ENCODE measurements around the gene BECN2. TPM values are rescaled to one million over a fixed set of nuclear protein-coding genes. Genes with fewer than 3 reads are reported as not detected.

BECN2 gene
- total RNA-seq, 1 donor from 2014 or later: not detected

GRCh38 chr1:241999026-241999425 is 41.5 kb downstream of the BECN2 start, which contains the start of gene MAP1LC3C:
TSS of gene MAP1LC3C (minus strand) at chr1:241999098. CDS start at chr1:241999008, 90 bp downstream.
- peaks cover 14% of the 10 kb centered on the region for H3K4me1 Mint-ChIP-seq (ENCODE audit: unreplicated experiment)
- peak within 1 kb of the TSS; percentile 79 for H3K27ac Mint-ChIP-seq (ENCODE audit: unreplicated experiment)
- H3K27me3 Mint-ChIP-seq (ENCODE audit: unreplicated experiment): peaks cover 6% of the 10 kb centered on the region
- H3K9me3 Mint-ChIP-seq (ENCODE audit: unreplicated experiment): no peaks in the 10 kb centered on the region
- peak; percentile 22 for DNase-seq (ENCODE audit: low spot score)
- H3K4me3 Mint-ChIP-seq (ENCODE audit: unreplicated experiment): peak within 1 kb of the TSS; percentile 82
- TF ChIP-seq, protein P1, sequence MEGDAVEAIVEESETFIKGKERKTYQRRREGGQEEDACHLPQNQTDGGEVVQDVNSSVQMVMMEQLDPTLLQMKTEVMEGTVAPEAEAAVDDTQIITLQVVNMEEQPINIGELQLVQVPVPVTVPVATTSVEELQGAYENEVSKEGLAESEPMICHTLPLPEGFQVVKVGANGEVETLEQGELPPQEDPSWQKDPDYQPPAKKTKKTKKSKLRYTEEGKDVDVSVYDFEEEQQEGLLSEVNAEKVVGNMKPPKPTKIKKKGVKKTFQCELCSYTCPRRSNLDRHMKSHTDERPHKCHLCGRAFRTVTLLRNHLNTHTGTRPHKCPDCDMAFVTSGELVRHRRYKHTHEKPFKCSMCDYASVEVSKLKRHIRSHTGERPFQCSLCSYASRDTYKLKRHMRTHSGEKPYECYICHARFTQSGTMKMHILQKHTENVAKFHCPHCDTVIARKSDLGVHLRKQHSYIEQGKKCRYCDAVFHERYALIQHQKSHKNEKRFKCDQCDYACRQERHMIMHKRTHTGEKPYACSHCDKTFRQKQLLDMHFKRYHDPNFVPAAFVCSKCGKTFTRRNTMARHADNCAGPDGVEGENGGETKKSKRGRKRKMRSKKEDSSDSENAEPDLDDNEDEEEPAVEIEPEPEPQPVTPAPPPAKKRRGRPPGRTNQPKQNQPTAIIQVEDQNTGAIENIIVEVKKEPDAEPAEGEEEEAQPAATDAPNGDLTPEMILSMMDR (IDR thresholded peaks at IDR 0.05; ENCODE audit: unreplicated experiment): no peak
- H3K36me3 Mint-ChIP-seq (ENCODE audit: low read depth, unreplicated experiment): no peaks in the 10 kb centered on the region

- H3K4me3 Mint-ChIP-seq (ENCODE audit: unreplicated experiment): no peak overlapping the region
- DNase-seq (ENCODE audit: low spot score): no peak
- H3K36me3 Mint-ChIP-seq (ENCODE audit: low read depth, unreplicated experiment): no peaks in the 10 kb centered on the region
- no peak overlapping the region for H3K27ac Mint-ChIP-seq (ENCODE audit: unreplicated experiment)
- TF ChIP-seq, protein P1 (IDR thresholded peaks at IDR 0.05; ENCODE audit: unreplicated experiment): no peak
- no peaks in the 10 kb centered on the region for H3K9me3 Mint-ChIP-seq (ENCODE audit: unreplicated experiment)
- peaks cover 14% of the 10 kb centered on the region for H3K4me1 Mint-ChIP-seq (ENCODE audit: unreplicated experiment)
- peaks cover 5% of the 10 kb centered on the region for H3K27me3 Mint-ChIP-seq (ENCODE audit: unreplicated experiment)
These were observed 42.9 kb downstream of the BECN2 start for GRCh38 chr1:242000434-242000833.

- H3K27ac Mint-ChIP-seq (ENCODE audit: unreplicated experiment): no peak overlapping the region
- no peak overlapping the region for H3K4me3 Mint-ChIP-seq (ENCODE audit: unreplicated experiment)
- TF ChIP-seq, protein P1 (IDR thresholded peaks at IDR 0.05; ENCODE audit: unreplicated experiment): no peak
- no peaks in the 10 kb centered on the region for H3K36me3 Mint-ChIP-seq (ENCODE audit: low read depth, unreplicated experiment)
- H3K9me3 Mint-ChIP-seq (ENCODE audit: unreplicated experiment): no peaks in the 10 kb centered on the region
- peaks cover 5% of the 10 kb centered on the region for H3K27me3 Mint-ChIP-seq (ENCODE audit: unreplicated experiment)
- no peak for DNase-seq (ENCODE audit: low spot score)
- peaks cover 14% of the 10 kb centered on the region for H3K4me1 Mint-ChIP-seq (ENCODE audit: unreplicated experiment)
These were observed 44.5 kb downstream of the BECN2 start for GRCh38 chr1:242002072-242002471.

DNA sequence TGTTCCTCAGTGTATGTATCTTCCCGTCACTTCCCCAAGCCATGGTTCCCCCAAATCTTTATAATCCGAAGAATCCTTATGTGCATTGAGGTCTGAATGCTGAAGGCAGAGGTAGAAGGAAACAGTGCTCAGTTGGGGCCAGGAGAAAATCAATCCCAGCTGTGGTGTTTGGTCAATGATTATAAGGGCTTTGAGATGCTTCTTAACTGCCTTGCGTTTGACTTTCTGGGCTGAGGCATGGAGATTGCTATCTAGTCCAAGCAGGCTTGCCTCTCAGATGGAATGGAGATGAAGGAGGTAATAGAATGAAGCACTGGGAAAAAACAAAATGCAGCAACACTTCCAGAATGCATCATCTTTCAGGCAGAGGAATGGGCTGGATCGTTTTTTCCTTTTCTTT is 44.9 kb downstream of the BECN2 start:
- no peak overlapping the region for H3K4me3 Mint-ChIP-seq (ENCODE audit: unreplicated experiment)
- TF ChIP-seq, protein P1 (IDR thresholded peaks at IDR 0.05; ENCODE audit: unreplicated experiment): no peak

GRCh38 chr1:242004751-242005495 is 47.4 kb downstream of the BECN2 start:
- no peaks in the 10 kb centered on the region for H3K27me3 Mint-ChIP-seq (ENCODE audit: unreplicated experiment)
- no peak overlapping the region for H3K27ac Mint-ChIP-seq (ENCODE audit: unreplicated experiment)
- TF ChIP-seq, protein P1 (IDR thresholded peaks at IDR 0.05; ENCODE audit: unreplicated experiment): no peak
- no peaks in the 10 kb centered on the region for H3K36me3 Mint-ChIP-seq (ENCODE audit: low read depth, unreplicated experiment)
- no peak overlapping the region for H3K4me3 Mint-ChIP-seq (ENCODE audit: unreplicated experiment)
- H3K4me1 Mint-ChIP-seq (ENCODE audit: unreplicated experiment): peaks cover 1% of the 10 kb centered on the region
- no peak for DNase-seq (ENCODE audit: low spot score)
- H3K9me3 Mint-ChIP-seq (ENCODE audit: unreplicated experiment): no peaks in the 10 kb centered on the region

More for the DNA sequence above, 44.9 kb downstream of the BECN2 start:
- peaks cover 4% of the 10 kb centered on the region for H3K27me3 Mint-ChIP-seq (ENCODE audit: unreplicated experiment)
- no peak overlapping the region for H3K27ac Mint-ChIP-seq (ENCODE audit: unreplicated experiment)
- H3K9me3 Mint-ChIP-seq (ENCODE audit: unreplicated experiment): no peaks in the 10 kb centered on the region
- DNase-seq (ENCODE audit: low spot score): no peak
- peaks cover 14% of the 10 kb centered on the region for H3K4me1 Mint-ChIP-seq (ENCODE audit: unreplicated experiment)
- H3K36me3 Mint-ChIP-seq (ENCODE audit: low read depth, unreplicated experiment): no peaks in the 10 kb centered on the region

Measured in endothelial cell (in vitro differentiated cells).